SK-N-MC (cell line): Measurements from ENCODE around the gene GPR139.

Experiments
- DNase-seq: peaks from one replicate; pipeline ENCODE4 v3.0.0-alpha.2; 2011; ENCODE audit warnings: low read depth, low spot score
- H3K27ac ChIP-seq: fragments of 200-600 bp; sonication (generic); 2 replicates; pipeline ENCODE4 v1.5.1; 2016; ENCODE audit warnings: mixed run types
- H3K36me3 ChIP-seq: fragments of 200-600 bp; sonication (generic); 2 replicates; pipeline ENCODE4 v1.6.1; 2017; ENCODE audit warnings: antibody characterized with exemption, low read length, mixed read lengths; ENCODE audit not compliant: insufficient read depth
- H3K4me3 ChIP-seq: fragments of 200-600 bp; sonication (generic); 2 replicates; pipeline ENCODE4 v1.5.1; 2016
- H3K9ac ChIP-seq: fragments of 200-600 bp; sonication (generic); 2 replicates; pipeline ENCODE4 v1.8.0; 2017; ENCODE audit warnings: mixed run types, mixed read lengths; ENCODE audit not compliant: insufficient read length
- H3K9me3 ChIP-seq: fragments of 200-600 bp; sonication (generic); 2 replicates; pipeline ENCODE4 v1.6.1; 2017; ENCODE audit warnings: low read depth, mild to moderate bottlenecking, antibody characterized with exemption, low read length, moderate library complexity, mixed read lengths
- EZH2 ChIP-seq: fragments of 200-600 bp; sonication (generic); IDR thresholded peaks from one replicate; pipeline ENCODE4 v1.6.1; 2017; ENCODE audit warnings: antibody characterized with exemption
- FOXP2 ChIP-seq: optimal IDR thresholded peaks from 2 replicates; pipeline ENCODE3; 2011; ENCODE audit warnings: mild to moderate bottlenecking, moderate library complexity; ENCODE audit not compliant: insufficient read depth; ENCODE audit errors: extremely low read length, control extremely low read depth
- POLR2AphosphoS5 ChIP-seq: IDR thresholded peaks from 2 replicates; pipeline ENCODE4 v1.6.1; 2012; ENCODE audit warnings: mild to moderate bottlenecking, low read depth, low read length, borderline replicate concordance

The GPR139 gene

GRCh38 chr16:20073203-20074098 lies at the start of gene GPR139:
Gene GPR139, minus strand, starts transcription at chr16:20073890. Its CDS starts 274 bp downstream, at chr16:20073616.
- H3K27ac ChIP-seq: no peak within 1 kb of the TSS
- no peak for TF ChIP-seq POLR2AphosphoS5
- peak; percentile 17 for TF ChIP-seq EZH2
- H3K9ac ChIP-seq: no peak within 1 kb of the TSS
- no peaks in the 10 kb centered on the region for H3K36me3 ChIP-seq
- H3K9me3 ChIP-seq: no peaks in the 10 kb centered on the region
- DNase-seq: no peak
- no peak within 1 kb of the TSS for H3K4me3 ChIP-seq

- H3K36me3 ChIP-seq: no peaks in the 10 kb centered on the region
These were observed 48.3 kb upstream of the GPR139 start for GRCh38 chr16:20122011-20122410.

GRCh38 chr16:20114356-20114755 lies 40.7 kb upstream of the GPR139 start:
- TF ChIP-seq POLR2AphosphoS5 (no peak), FOXP2 (no peak), EZH2 (no peak)
- H3K9me3 ChIP-seq: no peaks in the 10 kb centered on the region
- no peak overlapping the region for H3K4me3 ChIP-seq
- H3K27ac ChIP-seq: no peak overlapping the region
- H3K36me3 ChIP-seq: no peaks in the 10 kb centered on the region
- no peak overlapping the region for H3K9ac ChIP-seq
- no peak for DNase-seq

More at GRCh38 chr16:20122011-20122410, 48.3 kb upstream of the GPR139 start:
- Histone ChIP-seq H3K27ac (no peak overlapping the region), H3K4me3 (no peak overlapping the region), H3K9ac (no peak overlapping the region), H3K9me3 (no peaks in the 10 kb centered on the region)
- TF ChIP-seq FOXP2: no peak
- no peak for TF ChIP-seq EZH2
- TF ChIP-seq POLR2AphosphoS5: no peak
- no peak for DNase-seq

GRCh38 chr16:20111143-20111542 lies 37.5 kb upstream of the GPR139 start:
- H3K4me3 ChIP-seq: no peak overlapping the region
- TF ChIP-seq EZH2 (no peak), FOXP2 (no peak), POLR2AphosphoS5 (no peak)
- DNase-seq: no peak

GRCh38 chr16:20107083-20107482 lies 33.4 kb upstream of the GPR139 start:
- no peak overlapping the region for H3K27ac ChIP-seq
- TF ChIP-seq EZH2 (no peak), FOXP2 (no peak), POLR2AphosphoS5 (no peak)
- H3K36me3 ChIP-seq: no peaks in the 10 kb centered on the region
- H3K9ac ChIP-seq: no peak overlapping the region
- DNase-seq: no peak
- no peak overlapping the region for H3K4me3 ChIP-seq
- H3K9me3 ChIP-seq: no peaks in the 10 kb centered on the region

More at GRCh38 chr16:20111143-20111542, 37.5 kb upstream of the GPR139 start:
- Histone ChIP-seq H3K27ac (no peak overlapping the region), H3K9me3 (no peaks in the 10 kb centered on the region), H3K36me3 (no peaks in the 10 kb centered on the region), H3K9ac (no peak overlapping the region)

- DNase-seq: no peak
- no peak overlapping the region for H3K27ac ChIP-seq
- TF ChIP-seq EZH2: no peak
- TF ChIP-seq FOXP2: no peak
- TF ChIP-seq POLR2AphosphoS5: no peak
These were observed 31.0 kb upstream of the GPR139 start for GRCh38 chr16:20104563-20105183.

GRCh38 chr16:20102521-20102920 lies 28.8 kb upstream of the GPR139 start:
- H3K9ac ChIP-seq: no peak overlapping the region
- H3K4me3 ChIP-seq: no peak overlapping the region
- no peaks in the 10 kb centered on the region for H3K36me3 ChIP-seq
- TF ChIP-seq EZH2: no peak
- TF ChIP-seq FOXP2: no peak
- TF ChIP-seq POLR2AphosphoS5: no peak
- H3K27ac ChIP-seq: no peak overlapping the region
- no peak for DNase-seq
- no peaks in the 10 kb centered on the region for H3K9me3 ChIP-seq

More at GRCh38 chr16:20104563-20105183, 31.0 kb upstream of the GPR139 start:
- no peak overlapping the region for H3K9ac ChIP-seq
- H3K36me3 ChIP-seq: no peaks in the 10 kb centered on the region
- H3K4me3 ChIP-seq: no peak overlapping the region
- no peaks in the 10 kb centered on the region for H3K9me3 ChIP-seq

GRCh38 chr16:20102021-20102420 lies 28.3 kb upstream of the GPR139 start:
- no peaks in the 10 kb centered on the region for H3K9me3 ChIP-seq
- no peak overlapping the region for H3K9ac ChIP-seq
- DNase-seq: no peak
- H3K4me3 ChIP-seq: no peak overlapping the region
- TF ChIP-seq EZH2 (no peak), FOXP2 (no peak), POLR2AphosphoS5 (no peak)
- no peaks in the 10 kb centered on the region for H3K36me3 ChIP-seq
- no peak overlapping the region for H3K27ac ChIP-seq

GRCh38 chr16:20099375-20099774 lies 25.7 kb upstream of the GPR139 start:
- no peaks in the 10 kb centered on the region for H3K36me3 ChIP-seq
- DNase-seq: no peak
- no peak overlapping the region for H3K27ac ChIP-seq
- TF ChIP-seq EZH2 (no peak), POLR2AphosphoS5 (no peak), FOXP2 (no peak)
- H3K4me3 ChIP-seq: no peak overlapping the region
- no peak overlapping the region for H3K9ac ChIP-seq
- H3K9me3 ChIP-seq: no peaks in the 10 kb centered on the region
